Suprapubic skin (tissue), 4 donors: ENCODE results near the gene MELK.

Experiments used
- EP300 ChIP-seq: sonication (generic); formaldehyde crosslinking; IDR thresholded peaks from one replicate; pipeline ENCODE4 v1.6.1; 2017; ENCODE audit warnings: antibody characterized with exemption
- POLR2A ChIP-seq, 2 donors: fragments of 450-650 bp; IDR thresholded peaks; one replicate each; pipeline ENCODE4 v1.6.1; 2017; ENCODE audit warnings: antibody characterized with exemption in 2 of 2, mild to moderate bottlenecking in 2 of 2, moderate library complexity in 2 of 2
- POLR2AphosphoS5 ChIP-seq, 3 donors: sonication (generic); formaldehyde crosslinking; IDR thresholded peaks; one replicate each; pipeline ENCODE4 v1.6.1; 2017; ENCODE audit warnings: antibody characterized with exemption in 3 of 3
- TF ChIP-seq, protein P1 (sequence below), 2 donors: fragments of 200-600 bp in 1 of 2; fragments of 450-650 bp in 1 of 2; sonication (generic) in 1 of 2; IDR thresholded peaks; one replicate each; pipeline ENCODE4 v1.5.1; 2016 to 2019; ENCODE audit warnings: antibody characterized with exemption in 2 of 2, mild to moderate bottlenecking in 1 of 2, moderate library complexity in 1 of 2

DNA sequence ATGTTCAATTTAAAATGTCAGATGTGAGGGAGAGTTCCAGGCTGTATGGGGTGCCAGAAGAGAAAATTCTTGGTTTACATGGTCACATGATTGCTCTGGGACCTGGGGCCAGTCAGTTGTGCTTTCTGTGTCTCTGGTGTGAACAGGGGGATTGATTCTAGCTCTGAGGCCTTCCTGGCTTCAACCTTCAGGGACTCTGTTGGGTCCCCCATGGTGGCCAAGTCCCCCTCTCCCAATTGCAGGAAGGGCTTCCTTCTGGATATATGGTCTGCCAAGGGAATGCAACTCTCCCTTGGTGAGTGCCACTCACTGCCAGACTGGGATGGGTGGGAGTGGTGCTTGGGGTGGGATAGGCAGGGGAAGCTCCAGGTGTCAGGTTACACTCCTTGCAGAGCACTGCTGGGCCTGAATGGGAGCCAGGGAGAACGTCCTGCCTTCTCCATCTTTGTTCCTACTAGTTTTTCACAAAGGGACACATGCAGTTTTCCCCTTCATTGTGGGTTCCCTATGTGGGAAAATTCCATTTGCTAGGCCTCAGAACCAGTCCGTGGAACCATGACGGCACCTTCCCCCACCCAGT, 153.2 kb downstream of the MELK start:
- TF ChIP-seq EP300 (no peak), POLR2A (IDR thresholded peaks at IDR 0.05) (no peak), POLR2AphosphoS5 (IDR thresholded peaks at IDR 0.05) (no peak)
- TF ChIP-seq, protein P1, sequence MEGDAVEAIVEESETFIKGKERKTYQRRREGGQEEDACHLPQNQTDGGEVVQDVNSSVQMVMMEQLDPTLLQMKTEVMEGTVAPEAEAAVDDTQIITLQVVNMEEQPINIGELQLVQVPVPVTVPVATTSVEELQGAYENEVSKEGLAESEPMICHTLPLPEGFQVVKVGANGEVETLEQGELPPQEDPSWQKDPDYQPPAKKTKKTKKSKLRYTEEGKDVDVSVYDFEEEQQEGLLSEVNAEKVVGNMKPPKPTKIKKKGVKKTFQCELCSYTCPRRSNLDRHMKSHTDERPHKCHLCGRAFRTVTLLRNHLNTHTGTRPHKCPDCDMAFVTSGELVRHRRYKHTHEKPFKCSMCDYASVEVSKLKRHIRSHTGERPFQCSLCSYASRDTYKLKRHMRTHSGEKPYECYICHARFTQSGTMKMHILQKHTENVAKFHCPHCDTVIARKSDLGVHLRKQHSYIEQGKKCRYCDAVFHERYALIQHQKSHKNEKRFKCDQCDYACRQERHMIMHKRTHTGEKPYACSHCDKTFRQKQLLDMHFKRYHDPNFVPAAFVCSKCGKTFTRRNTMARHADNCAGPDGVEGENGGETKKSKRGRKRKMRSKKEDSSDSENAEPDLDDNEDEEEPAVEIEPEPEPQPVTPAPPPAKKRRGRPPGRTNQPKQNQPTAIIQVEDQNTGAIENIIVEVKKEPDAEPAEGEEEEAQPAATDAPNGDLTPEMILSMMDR (IDR thresholded peaks at IDR 0.05), result no peak
